ENCODE data around the gene PRSS12. TPM values are rescaled to one million over a fixed set of nuclear protein-coding genes. Genes with fewer than 3 reads are reported as not detected.

PRSS12 gene
- total RNA-seq, 1 donor from 2014 or later: 0.05 TPM

GRCh38 chr4:118360106-118360505 lies 7.3 kb upstream of the PRSS12 start:
- no peak for DNase-seq (ENCODE audit: low spot score)

GRCh38 chr4:118357601-118358000 lies 4.8 kb upstream of the PRSS12 start:
- intact Hi-C loops (cut with DNase I): no loop called here
- DNase-seq (ENCODE audit: low spot score): no peak

More at GRCh38 chr4:118360106-118360505, 7.3 kb upstream of the PRSS12 start:
- intact Hi-C loops (cut with DNase I): no loop called here

- intact Hi-C loops (cut with DNase I): no loop called here
Observed at GRCh38 chr4:118356731-118357130, 3.9 kb upstream of the PRSS12 start.

DNA sequence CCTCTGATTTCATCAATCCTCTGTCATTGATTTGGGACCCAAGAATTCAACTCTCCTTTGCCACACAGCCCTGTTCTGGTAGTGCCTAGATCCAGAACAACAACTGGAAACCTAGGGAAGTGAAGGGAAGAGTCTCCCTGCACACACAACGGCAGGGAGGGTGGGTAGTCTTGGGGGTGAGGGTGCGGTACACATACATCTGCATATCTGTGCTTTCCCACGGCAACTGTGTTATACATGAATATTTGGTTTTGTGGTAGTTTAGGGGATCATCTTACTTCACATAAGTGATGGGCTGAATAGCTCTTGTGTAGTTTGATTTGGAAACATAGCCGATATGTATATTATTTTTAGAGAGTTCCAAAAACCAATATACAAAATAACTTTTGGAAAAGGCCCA lies 3.3 kb upstream of the PRSS12 start:
- no peak for DNase-seq (ENCODE audit: low spot score)
- intact Hi-C loops (cut with DNase I): no loop called here

More at GRCh38 chr4:118356731-118357130, 3.9 kb upstream of the PRSS12 start:
- DNase-seq (ENCODE audit: low spot score): no peak

DNA sequence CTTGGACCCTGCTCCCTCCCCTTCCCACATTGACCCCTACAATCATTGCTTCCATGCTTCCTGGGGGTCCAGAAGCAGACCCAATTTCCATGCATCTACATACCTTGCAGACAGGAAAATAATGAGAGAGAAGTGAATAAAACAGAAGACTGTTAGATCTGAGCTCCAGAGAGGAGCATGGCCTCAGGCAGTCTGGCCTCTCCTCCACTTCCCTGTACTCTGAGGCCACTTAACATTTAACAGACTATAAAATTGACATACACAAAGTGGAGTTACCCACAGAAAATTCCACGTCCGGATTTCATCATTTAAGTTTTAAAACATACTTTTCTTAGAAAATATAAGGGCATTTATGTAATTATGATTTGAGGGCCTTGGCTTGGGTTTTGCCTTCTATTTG lies 2.1 kb upstream of the PRSS12 start:
- intact Hi-C loops (cut with DNase I): no loop called here
- no peak for DNase-seq (ENCODE audit: low spot score)

DNA sequence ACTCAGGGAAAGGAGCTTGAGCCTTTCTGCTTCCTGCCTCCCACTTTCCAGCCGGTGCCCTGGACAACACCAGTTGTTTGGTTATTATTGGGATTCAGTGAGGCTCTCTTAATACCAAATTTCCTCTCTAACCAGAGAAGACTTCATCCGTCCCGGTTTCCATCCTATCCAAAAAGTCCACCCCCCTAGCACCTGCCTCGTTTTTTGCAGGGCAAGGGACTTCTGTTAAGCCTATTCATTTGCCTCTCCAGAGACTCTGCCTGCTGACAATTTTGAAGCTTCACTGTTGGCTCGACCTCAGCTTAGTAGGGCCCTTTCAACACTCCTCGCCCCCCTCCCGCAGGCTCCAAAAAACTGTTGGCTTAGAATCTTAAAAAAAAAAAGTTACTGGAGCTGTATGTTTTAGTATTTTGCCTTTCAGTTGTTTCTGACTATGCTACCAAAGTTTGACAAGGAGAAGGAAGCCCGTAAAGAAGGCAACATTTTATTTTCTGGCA lies 779 bp upstream of the PRSS12 start:
- intact Hi-C loops (cut with DNase I): no loop called here
- DNase-seq (ENCODE audit: low spot score): no peak

DNA sequence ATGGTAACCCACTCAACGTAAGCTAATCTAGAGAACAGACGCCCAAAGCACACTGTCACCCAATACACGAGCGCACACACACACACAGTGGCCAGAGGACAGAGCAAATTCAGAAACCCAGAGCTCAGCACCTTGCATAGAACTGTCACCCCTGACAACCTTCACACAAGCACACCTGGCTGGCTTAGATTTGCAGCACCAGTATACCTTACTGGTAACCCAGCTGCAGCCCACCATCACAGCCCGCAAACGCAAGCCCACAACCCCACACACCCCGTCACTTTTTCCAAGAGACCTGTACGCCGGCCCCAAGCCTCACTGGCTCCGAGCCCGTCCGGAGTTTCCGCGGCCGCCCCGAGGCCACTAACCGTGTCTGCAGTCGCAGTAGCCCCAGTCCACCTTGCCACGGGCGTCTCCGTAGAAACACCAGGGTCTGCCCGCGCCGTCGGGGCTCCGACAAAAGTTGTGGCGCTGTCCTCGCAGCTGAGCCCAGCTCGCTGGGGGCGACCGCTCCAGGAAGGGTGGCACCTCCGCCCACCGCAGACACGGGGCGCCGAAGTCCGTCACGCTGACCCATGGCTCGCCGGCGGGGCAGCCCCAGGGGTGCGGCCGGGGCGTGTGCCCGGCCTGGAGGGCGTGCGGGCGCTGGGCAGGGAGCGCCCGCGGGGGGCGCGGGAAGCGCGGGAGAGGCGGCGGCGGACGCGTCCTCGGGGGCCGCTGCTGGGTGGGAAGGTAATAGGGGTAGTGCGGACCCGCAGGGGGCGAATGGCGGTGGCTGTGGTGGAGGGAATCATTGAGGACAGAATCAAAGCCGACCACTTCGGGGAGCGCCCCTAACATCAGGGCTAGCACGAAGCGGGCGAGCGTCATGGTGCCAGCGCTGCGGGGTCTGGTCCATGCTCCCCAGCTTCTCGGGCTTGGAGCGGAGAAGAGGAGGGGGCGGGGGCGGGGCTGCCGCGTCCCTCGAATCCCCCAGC lies 664 bp downstream of the PRSS12 start:
- DNase-seq (ENCODE audit: low spot score): no peak
- intact Hi-C loops (cut with DNase I): no loop called here

GRCh38 chr4:118350961-118351360 lies 1.8 kb downstream of the PRSS12 start:
- intact Hi-C loops (cut with DNase I): no loop called here

DNA sequence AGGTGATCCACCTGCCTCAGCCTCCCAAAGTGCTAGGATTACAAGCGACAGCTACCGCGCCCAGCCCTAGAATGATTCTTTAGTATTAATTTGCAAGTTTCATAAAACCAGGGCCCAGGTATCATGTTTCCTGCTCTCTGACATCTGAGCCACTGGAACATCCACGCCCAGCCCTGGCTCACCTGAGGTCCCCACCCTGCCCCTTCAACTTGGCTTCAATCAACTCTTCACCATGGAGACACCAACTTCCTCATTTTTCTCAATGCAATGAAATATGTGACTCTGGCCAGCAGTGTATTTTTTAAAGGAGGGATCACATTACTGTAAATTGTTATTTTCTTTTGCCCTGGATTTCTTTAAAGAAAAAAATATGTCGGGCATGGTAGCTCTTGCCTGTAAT lies 3.9 kb downstream of the PRSS12 start:
- intact Hi-C loops (cut with DNase I): no loop called here
- no peak for DNase-seq (ENCODE audit: low spot score)

More at GRCh38 chr4:118350961-118351360, 1.8 kb downstream of the PRSS12 start:
- no peak for DNase-seq (ENCODE audit: low spot score)

- no peak for DNase-seq (ENCODE audit: low spot score)
- intact Hi-C loops (cut with DNase I): no loop called here
Observed at GRCh38 chr4:118346495-118346894, 6.3 kb downstream of the PRSS12 start.

DNA sequence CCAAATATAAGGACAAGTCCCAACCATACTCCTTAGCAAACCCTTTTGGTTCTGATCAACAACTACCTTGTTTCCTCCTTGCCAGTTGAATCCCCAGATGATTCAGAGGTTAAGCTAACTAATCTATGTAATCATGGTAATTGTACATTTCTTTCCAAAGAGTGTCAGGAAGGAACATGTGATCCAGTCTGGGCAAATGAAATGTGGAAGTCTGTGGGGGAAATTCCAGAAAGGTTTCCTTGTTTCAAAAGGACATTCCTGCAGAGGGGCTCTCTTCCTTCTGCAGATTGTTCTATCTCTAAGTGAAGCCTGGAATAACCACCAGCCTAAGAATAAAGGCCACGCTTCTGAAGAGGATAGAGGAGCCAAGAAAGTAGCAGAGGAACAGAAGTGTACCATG lies 7.0 kb downstream of the PRSS12 start:
- intact Hi-C loops (cut with DNase I): no loop called here
- DNase-seq (ENCODE audit: low spot score): no peak

DNA sequence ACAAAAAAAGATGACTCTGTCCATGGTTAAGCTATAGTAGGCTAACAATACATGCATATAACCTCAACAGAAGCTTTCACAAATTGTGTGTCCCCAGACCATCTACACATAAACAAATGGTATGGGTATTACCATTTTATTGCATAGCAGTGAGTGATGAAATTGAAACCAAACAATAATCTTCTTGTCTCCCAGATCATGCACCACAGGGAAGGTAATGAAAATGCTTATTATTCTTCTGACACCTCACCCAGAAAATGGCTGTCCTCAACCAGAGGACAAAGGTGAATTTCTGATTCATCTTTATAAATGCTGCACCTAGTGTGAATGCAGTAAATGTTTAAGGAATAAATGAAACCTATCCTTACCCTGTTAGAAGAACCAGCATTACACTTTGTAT lies 8.0 kb downstream of the PRSS12 start:
- intact Hi-C loops (cut with DNase I): no loop called here
- DNase-seq (ENCODE audit: low spot score): no peak

DNA sequence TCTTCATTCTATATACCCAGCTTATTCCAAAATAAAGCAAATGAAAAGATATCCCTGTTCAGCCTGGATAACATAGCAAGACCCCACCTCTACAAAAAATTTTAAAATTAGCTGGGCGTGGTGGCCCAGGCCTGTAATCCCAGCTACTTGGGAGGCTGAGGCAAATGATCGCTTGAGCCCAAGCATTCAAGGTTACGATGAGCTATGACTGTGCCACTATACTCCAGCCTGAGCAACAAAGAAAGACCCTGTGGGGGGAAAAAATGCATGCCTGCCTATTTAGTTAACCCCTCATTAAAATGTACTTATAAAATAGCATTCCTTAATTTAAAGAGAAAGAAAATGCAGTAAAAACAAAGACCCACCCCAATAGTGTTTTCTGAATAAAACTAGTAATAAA lies 9.3 kb downstream of the PRSS12 start:
- DNase-seq (ENCODE audit: low spot score): no peak
- intact Hi-C loops (cut with DNase I): no loop called here

- DNase-seq (ENCODE audit: low spot score): no peak
- intact Hi-C loops (cut with DNase I): no loop called here
Observed at GRCh38 chr4:118340109-118340508, 12.7 kb downstream of the PRSS12 start.

DNA sequence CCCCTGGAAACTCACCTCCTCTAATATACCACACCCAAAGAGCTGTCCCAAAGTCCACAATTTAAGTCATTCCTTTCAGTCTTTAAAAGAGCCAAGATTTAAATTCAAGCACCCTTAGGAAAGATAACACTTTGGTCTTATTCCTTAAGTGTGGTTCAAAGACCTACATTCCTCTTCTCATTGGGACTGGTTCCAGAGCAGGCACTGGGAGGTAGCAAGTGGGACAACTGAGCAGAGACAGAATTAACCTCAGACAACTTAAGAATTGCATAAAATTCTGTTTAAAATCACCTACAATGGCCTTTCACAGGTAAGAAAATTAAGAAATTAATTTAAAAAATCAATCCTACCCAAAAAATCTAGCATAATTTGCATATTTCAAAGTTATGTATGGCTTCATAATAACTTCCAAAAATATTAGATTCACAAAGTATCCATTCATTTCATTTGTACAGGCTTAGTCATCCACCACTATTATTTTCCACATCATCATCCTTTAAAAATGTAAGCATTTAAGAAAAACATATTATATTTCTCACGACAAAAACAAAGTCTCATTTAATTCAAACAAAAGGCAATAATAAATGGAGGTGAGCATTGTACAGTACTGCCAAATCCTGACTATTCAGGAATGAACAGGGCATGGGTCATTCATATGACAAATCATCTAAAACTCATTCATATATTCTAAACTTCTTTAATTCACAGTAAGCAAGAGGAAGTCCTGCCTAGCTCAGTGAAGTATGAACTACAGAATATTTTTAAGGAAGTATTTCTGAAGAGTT lies 13.6 kb downstream of the PRSS12 start:
- DNase-seq (ENCODE audit: low spot score): no peak
- intact Hi-C loops (cut with DNase I): no loop called here

- DNase-seq (ENCODE audit: low spot score): no peak
- intact Hi-C loops (cut with DNase I): no loop called here
Observed at GRCh38 chr4:118338518-118338917, 14.3 kb downstream of the PRSS12 start.

GRCh38 chr4:118337954-118338353 lies 14.8 kb downstream of the PRSS12 start:
- DNase-seq (ENCODE audit: low spot score): no peak
- intact Hi-C loops (cut with DNase I): no loop called here

DNA sequence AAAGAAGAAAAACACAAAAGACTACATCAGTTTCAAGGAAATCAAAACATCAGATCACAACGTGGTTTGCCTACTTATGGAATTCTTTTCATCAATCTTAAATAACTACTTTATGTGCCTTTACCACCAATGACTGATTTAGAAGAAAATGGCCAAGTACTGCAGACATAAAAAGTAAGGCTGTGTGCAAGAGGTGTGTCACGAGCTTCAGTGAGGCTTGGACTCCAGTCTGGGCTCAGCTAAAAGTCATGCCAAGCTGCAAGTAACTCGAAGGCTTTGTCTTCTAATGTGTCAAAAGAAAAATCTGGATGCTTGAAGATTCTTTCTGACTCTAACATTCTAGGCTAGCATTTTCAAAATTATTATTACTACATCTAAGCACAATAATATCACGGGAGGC lies 17.0 kb downstream of the PRSS12 start:
- intact Hi-C loops (cut with DNase I): no loop called here
- no peak for DNase-seq (ENCODE audit: low spot score)

- DNase-seq (ENCODE audit: low spot score): no peak
- intact Hi-C loops (cut with DNase I): no loop called here
Observed at GRCh38 chr4:118335324-118335723, 17.5 kb downstream of the PRSS12 start.

- intact Hi-C loops (cut with DNase I): no loop called here
- no peak for DNase-seq (ENCODE audit: low spot score)
Observed at GRCh38 chr4:118331352-118331751, 21.5 kb downstream of the PRSS12 start.
